ENCODE data around the gene NUDT22. TPM values are rescaled to one million over a fixed set of nuclear protein-coding genes. Genes with fewer than 3 reads are reported as not detected.

Gene NUDT22
- total RNA-seq, 1 donor from 2014 or later, result 40.8 TPM

GRCh38 chr11:64258946-64259532 lies 33.0 kb downstream of the NUDT22 start:
- DNase-seq (ENCODE audit: low read depth, low spot score), result no peak
- peaks cover 15% of the 10 kb centered on the region for H3K4me1 Mint-ChIP-seq
- no peaks in the 10 kb centered on the region for H3K27me3 Mint-ChIP-seq (ENCODE audit: low read depth)
- peak overlapping the region; percentile 51 for H3K4me3 Mint-ChIP-seq
- no peaks in the 10 kb centered on the region for H3K9me3 Mint-ChIP-seq
- H3K27ac Mint-ChIP-seq (ENCODE audit: unreplicated experiment), result no peak overlapping the region
- peaks cover 15% of the 10 kb centered on the region for H3K36me3 Mint-ChIP-seq (ENCODE audit: low read depth)
- TF ChIP-seq, protein P1, sequence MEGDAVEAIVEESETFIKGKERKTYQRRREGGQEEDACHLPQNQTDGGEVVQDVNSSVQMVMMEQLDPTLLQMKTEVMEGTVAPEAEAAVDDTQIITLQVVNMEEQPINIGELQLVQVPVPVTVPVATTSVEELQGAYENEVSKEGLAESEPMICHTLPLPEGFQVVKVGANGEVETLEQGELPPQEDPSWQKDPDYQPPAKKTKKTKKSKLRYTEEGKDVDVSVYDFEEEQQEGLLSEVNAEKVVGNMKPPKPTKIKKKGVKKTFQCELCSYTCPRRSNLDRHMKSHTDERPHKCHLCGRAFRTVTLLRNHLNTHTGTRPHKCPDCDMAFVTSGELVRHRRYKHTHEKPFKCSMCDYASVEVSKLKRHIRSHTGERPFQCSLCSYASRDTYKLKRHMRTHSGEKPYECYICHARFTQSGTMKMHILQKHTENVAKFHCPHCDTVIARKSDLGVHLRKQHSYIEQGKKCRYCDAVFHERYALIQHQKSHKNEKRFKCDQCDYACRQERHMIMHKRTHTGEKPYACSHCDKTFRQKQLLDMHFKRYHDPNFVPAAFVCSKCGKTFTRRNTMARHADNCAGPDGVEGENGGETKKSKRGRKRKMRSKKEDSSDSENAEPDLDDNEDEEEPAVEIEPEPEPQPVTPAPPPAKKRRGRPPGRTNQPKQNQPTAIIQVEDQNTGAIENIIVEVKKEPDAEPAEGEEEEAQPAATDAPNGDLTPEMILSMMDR (conservative IDR thresholded peaks at IDR 0.05), result no peak

GRCh38 chr11:64259533-64260067 lies 33.5 kb downstream of the NUDT22 start:
- peak overlapping the region; percentile 86 for H3K27ac Mint-ChIP-seq (ENCODE audit: unreplicated experiment)
- H3K4me1 Mint-ChIP-seq, result peaks cover 14% of the 10 kb centered on the region
- TF ChIP-seq, protein P1 (conservative IDR thresholded peaks at IDR 0.05), result no peak
- no peaks in the 10 kb centered on the region for H3K9me3 Mint-ChIP-seq
- H3K4me3 Mint-ChIP-seq, result peak overlapping the region; percentile 51
- no peak for DNase-seq (ENCODE audit: low read depth, low spot score)
- H3K27me3 Mint-ChIP-seq (ENCODE audit: low read depth), result no peaks in the 10 kb centered on the region
- H3K36me3 Mint-ChIP-seq (ENCODE audit: low read depth), result peaks cover 15% of the 10 kb centered on the region

DNA sequence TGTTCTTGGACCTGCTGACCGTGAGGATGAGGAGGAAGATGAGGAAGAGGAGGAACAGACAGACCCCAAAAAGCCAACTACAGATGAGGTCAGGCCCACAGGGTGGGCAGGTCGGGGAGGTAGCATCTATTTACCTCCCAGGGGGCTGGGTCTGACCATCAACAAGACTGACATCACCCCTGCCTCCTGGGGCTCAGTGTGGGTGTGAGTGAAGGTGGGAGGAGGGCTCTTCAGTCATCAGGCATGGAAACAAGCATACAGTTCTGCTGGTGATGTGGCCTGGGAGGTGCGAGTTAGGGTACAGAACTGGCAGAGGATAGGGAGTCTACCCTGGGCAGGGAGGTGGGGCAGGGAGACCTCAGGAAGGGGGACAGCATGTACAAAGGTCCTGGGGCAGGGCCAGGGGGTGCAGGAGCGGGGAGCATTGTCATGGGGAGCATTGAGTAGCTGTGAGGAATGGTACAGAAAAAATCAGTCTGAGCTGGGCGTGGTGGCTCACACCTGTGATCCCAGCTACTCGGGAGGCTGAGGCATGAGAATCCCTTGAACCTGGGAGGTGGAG lies 34.2 kb downstream of the NUDT22 start:
- Mint-ChIP-seq H3K27me3 (ENCODE audit: low read depth) (no peaks in the 10 kb centered on the region), H3K9me3 (no peaks in the 10 kb centered on the region), H3K36me3 (ENCODE audit: low read depth) (peaks cover 15% of the 10 kb centered on the region), H3K4me1 (peaks cover 14% of the 10 kb centered on the region), H3K4me3 (peak overlapping the region; percentile 41), H3K27ac (ENCODE audit: unreplicated experiment) (no peak overlapping the region)
- DNase-seq (ENCODE audit: low read depth, low spot score), result no peak
- TF ChIP-seq, protein P1 (conservative IDR thresholded peaks at IDR 0.05), result no peak

- Mint-ChIP-seq H3K27ac (ENCODE audit: unreplicated experiment) (no peak overlapping the region), H3K27me3 (ENCODE audit: low read depth) (no peaks in the 10 kb centered on the region), H3K36me3 (ENCODE audit: low read depth) (peaks cover 15% of the 10 kb centered on the region), H3K4me3 (no peak overlapping the region), H3K9me3 (no peaks in the 10 kb centered on the region), H3K4me1 (peaks cover 14% of the 10 kb centered on the region)
- TF ChIP-seq, protein P1 (conservative IDR thresholded peaks at IDR 0.05), result no peak
- no peak for DNase-seq (ENCODE audit: low read depth, low spot score)
Observed at GRCh38 chr11:64261556-64262080, 35.5 kb downstream of the NUDT22 start.

DNA sequence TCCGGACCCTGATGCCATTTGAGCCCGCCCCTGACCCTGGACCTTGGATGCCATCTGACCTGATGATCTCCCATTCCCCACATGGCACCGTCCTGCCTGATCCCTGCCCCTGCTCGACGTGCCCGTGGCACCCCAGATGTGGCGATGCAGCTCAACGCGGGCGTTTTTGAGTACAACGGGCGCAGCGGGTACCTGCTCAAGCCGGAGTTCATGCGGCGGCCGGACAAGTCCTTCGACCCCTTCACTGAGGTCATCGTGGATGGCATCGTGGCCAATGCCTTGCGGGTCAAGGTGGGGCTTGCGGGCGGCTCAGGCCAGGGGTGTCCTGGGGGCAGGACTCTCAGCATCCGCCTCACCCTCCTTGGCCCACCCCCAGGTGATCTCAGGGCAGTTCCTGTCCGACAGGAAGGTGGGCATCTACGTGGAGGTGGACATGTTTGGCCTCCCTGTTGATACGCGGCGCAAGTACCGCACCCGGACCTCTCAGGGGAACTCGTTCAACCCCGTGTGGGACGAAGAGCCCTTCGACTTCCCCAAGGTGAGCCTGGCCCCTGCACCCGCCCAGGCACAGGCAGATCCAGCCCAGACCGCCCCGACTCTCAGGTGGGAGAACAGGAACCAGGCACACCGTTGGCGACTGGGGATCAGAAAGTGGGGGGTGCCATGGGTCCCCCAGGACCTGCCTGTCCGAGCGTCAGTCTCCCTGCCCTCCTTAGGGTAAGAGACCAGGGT lies 36.4 kb downstream of the NUDT22 start:
- TF ChIP-seq, protein P1 (conservative IDR thresholded peaks at IDR 0.05), result no peak
- Mint-ChIP-seq H3K36me3 (ENCODE audit: low read depth) (peaks cover 15% of the 10 kb centered on the region), H3K4me1 (peaks cover 14% of the 10 kb centered on the region), H3K4me3 (no peak overlapping the region), H3K9me3 (no peaks in the 10 kb centered on the region), H3K27ac (ENCODE audit: unreplicated experiment) (no peak overlapping the region), H3K27me3 (ENCODE audit: low read depth) (no peaks in the 10 kb centered on the region)
- DNase-seq (ENCODE audit: low read depth, low spot score), result no peak

All from neural crest cell (in vitro differentiated cells).